Measurements from ENCODE around the gene PDZRN3. TPM values are rescaled to one million over a fixed set of nuclear protein-coding genes. Genes with fewer than 3 reads are reported as not detected.

Gene PDZRN3
- total RNA-seq, 1 experiment from 2014 or later, result 5.9 TPM

DNA sequence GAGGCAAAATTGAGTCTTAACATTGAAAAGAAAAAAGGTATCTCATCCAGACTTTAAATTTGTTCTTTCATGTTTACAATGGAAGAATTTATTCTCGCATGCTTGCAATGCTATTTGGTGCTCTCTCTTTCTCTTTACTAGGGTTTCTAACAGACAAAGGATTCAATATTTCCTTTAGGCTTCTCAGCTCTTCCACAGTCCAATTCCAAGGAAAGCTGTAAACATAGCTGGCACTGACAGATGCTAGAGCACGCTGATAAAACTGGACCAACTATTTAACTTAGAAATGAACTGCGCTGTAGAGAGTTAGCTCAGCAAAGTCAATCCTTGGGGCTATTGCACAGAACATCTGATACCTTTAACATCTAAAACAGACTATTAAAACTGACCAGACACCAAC, 81.3 kb downstream of the PDZRN3 start:
- Histone ChIP-seq H2BK12ac (ENCODE audit: insufficient read length, low read depth, low read length) (no peak overlapping the region), H4K5ac (ENCODE audit: insufficient read length, low read depth, low read length) (no peak overlapping the region), H3K4me1 (ENCODE audit: insufficient read depth, low read length) (0 out of 2 replicates have a peak, but pooled peaks cover 2% of the 10 kb centered on the region), H3K4me2 (ENCODE audit: insufficient read depth, insufficient read length, low read length) (no peak overlapping the region), H3K14ac (ENCODE audit: insufficient read depth, low read length) (no peak overlapping the region), H3K18ac (ENCODE audit: insufficient read length, low read depth, low read length) (no peak overlapping the region), H3K23me2 (ENCODE audit: insufficient read length, low read depth, low read length, poor library complexity, severe bottlenecking) (no peaks in the 10 kb centered on the region), H3K9ac (ENCODE audit: extremely low read depth, insufficient read length, low read length) (no peak overlapping the region), H2AFZ (ENCODE audit: low read length) (no peak overlapping the region), H3K23ac (ENCODE audit: insufficient read length, low read depth, low read length) (no peak overlapping the region), H3K79me1 (ENCODE audit: insufficient read depth, low read depth, low read length, poor library complexity, severe bottlenecking) (no peaks in the 10 kb centered on the region), H2BK120ac (ENCODE audit: low read depth, low read length, poor library complexity, severe bottlenecking) (no peak overlapping the region), H2BK15ac (ENCODE audit: low read depth, low read length) (no peak overlapping the region), H3K79me2 (ENCODE audit: insufficient read depth, low read length) (no peaks in the 10 kb centered on the region), H4K91ac (ENCODE audit: insufficient read length, low read depth, low read length) (no peak overlapping the region), H3K27ac (ENCODE audit: insufficient read length, low read depth, low read length) (no peak overlapping the region), H2BK5ac (ENCODE audit: insufficient read length, low read length) (no peak overlapping the region), H3K27me3 (ENCODE audit: insufficient read depth, low read length) (no peaks in the 10 kb centered on the region), H2AK5ac (ENCODE audit: insufficient read length, low read length) (no peak overlapping the region), H3T11ph (ENCODE audit: low read length) (no peak overlapping the region), H2BK20ac (ENCODE audit: low read depth, low read length, poor library complexity, severe bottlenecking) (no peak overlapping the region), H4K20me1 (ENCODE audit: control insufficient read depth, insufficient read depth, insufficient read length) (no peaks in the 10 kb centered on the region), H3K4ac (ENCODE audit: low read depth, low read length) (no peak overlapping the region), H4K8ac (replicated peaks; ENCODE audit: insufficient read length, low read depth, low read length) (no peak overlapping the region), H3K56ac (ENCODE audit: insufficient read length, low read depth, low read length) (no peak overlapping the region), H3K9me3 (ENCODE audit: control insufficient read depth, low read depth, low read length) (no peaks in the 10 kb centered on the region)
- Mint-ChIP-seq H3K4me1 (peaks cover 16 to 21% of the 10 kb centered on the region in 2 experiments), H3K4me3 (no peak overlapping the region), H3K27me3 (ENCODE audit: low read depth) (no peaks in the 10 kb centered on the region), H3K27ac (no peak overlapping the region), H3K36me3 (ENCODE audit: insufficient read depth in 1 of 3, low read depth in 3 of 3) (no peaks in the 10 kb centered on the region), H3K9me3 (no peaks in the 10 kb centered on the region)
- no CpG with 5 or more reads among the region's 3 CpGs for WGBS (ENCODE audit: extremely low coverage, insufficient read length, low lambda C conversion rate)
- no peak for TF ChIP-seq CTCF (conservative IDR thresholded peaks at IDR 0.05)
- no peak for DNase-seq

All from H9 (cell line).